Measurements from ENCODE around the gene ACTN4. TPM values are rescaled to one million over a fixed set of nuclear protein-coding genes. Genes with fewer than 3 reads are reported as not detected.

Gene ACTN4
- total RNA-seq, 4 donors from 2014 or later, result 259 to 844 (median 429) TPM

- no peaks in the 10 kb centered on the region for H3K9me3 ChIP-seq
- H3K4me3 ChIP-seq, result no peak overlapping the region
- no peak for DNase-seq
- H3K27me3 ChIP-seq, result no peaks in the 10 kb centered on the region
- TF ChIP-seq CTCF (IDR thresholded peaks at IDR 0.05), result no peak
- TF ChIP-seq POLR2A (IDR thresholded peaks at IDR 0.05), result no peak
- H3K4me1 ChIP-seq, result peaks cover 20 to 58% of the 10 kb centered on the region in 2 donors
- H3K36me3 ChIP-seq, result no peaks in the 10 kb centered on the region
- intact Hi-C loops (cut with DNase I; ENCODE audit: low total_unique reads), result no loop called here
- peak overlapping the region; percentile 98 for H3K27ac ChIP-seq
Measured at GRCh38 chr19:38657633-38658222, 10.3 kb downstream of the ACTN4 start.

GRCh38 chr19:38658462-38659306 is 11.2 kb downstream of the ACTN4 start:
- TF ChIP-seq POLR2A (IDR thresholded peaks at IDR 0.05) (peak; percentile 36 to 49), CTCF (IDR thresholded peaks at IDR 0.05) (no peak)
- intact Hi-C loops (cut with DNase I; ENCODE audit: low total_unique reads), result no loop called here
- Histone ChIP-seq H3K27ac (peak overlapping the region; percentile 98), H3K4me1 (peaks cover 26 to 67% of the 10 kb centered on the region in 2 donors), H3K4me3 (peak overlapping the region in 1 of 2 donors; percentile 23), H3K9me3 (no peaks in the 10 kb centered on the region), H3K27me3 (no peaks in the 10 kb centered on the region), H3K36me3 (no peaks in the 10 kb centered on the region)
- peak in 1 of 2 donors; percentile 81 for DNase-seq

- intact Hi-C loops (cut with DNase I; ENCODE audit: low total_unique reads), result no loop called here
Measured at GRCh38 chr19:38660724-38661123, 13.3 kb downstream of the ACTN4 start.

GRCh38 chr19:38661136-38661535 is 13.7 kb downstream of the ACTN4 start:
- intact Hi-C loops (cut with DNase I; ENCODE audit: low total_unique reads), result no loop called here
- Histone ChIP-seq H3K36me3 (no peaks in the 10 kb centered on the region), H3K4me3 (no peak overlapping the region), H3K9me3 (no peaks in the 10 kb centered on the region), H3K27ac (peak overlapping the region; percentile 98), H3K4me1 (peaks cover 41 to 76% of the 10 kb centered on the region in 2 donors), H3K27me3 (no peaks in the 10 kb centered on the region)
- no peak for DNase-seq
- TF ChIP-seq POLR2A (IDR thresholded peaks at IDR 0.05) (no peak), CTCF (IDR thresholded peaks at IDR 0.05) (no peak)

More at GRCh38 chr19:38660724-38661123, 13.3 kb downstream of the ACTN4 start:
- H3K36me3 ChIP-seq, result no peaks in the 10 kb centered on the region
- H3K4me1 ChIP-seq, result peaks cover 41 to 75% of the 10 kb centered on the region in 2 donors
- TF ChIP-seq CTCF (IDR thresholded peaks at IDR 0.05), result no peak
- TF ChIP-seq POLR2A (IDR thresholded peaks at IDR 0.05), result no peak
- H3K9me3 ChIP-seq, result no peaks in the 10 kb centered on the region
- DNase-seq, result no peak
- H3K4me3 ChIP-seq, result no peak overlapping the region
- H3K27ac ChIP-seq, result peak overlapping the region; percentile 98
- H3K27me3 ChIP-seq, result no peaks in the 10 kb centered on the region

- peaks cover 41 to 76% of the 10 kb centered on the region in 2 donors for H3K4me1 ChIP-seq
- H3K9me3 ChIP-seq, result no peaks in the 10 kb centered on the region
- H3K4me3 ChIP-seq, result no peak overlapping the region
- no peak for DNase-seq
- no peaks in the 10 kb centered on the region for H3K36me3 ChIP-seq
- peak overlapping the region; percentile 98 for H3K27ac ChIP-seq
- H3K27me3 ChIP-seq, result no peaks in the 10 kb centered on the region
- no peak for TF ChIP-seq CTCF (IDR thresholded peaks at IDR 0.05)
- peak in 1 of 2 donors; percentile 12 for TF ChIP-seq POLR2A (IDR thresholded peaks at IDR 0.05)
- intact Hi-C loops (cut with DNase I; ENCODE audit: low total_unique reads), result no loop called here
Measured at GRCh38 chr19:38661996-38662395, 14.5 kb downstream of the ACTN4 start.
